ENCODE data around the gene EGFLAM. TPM values are rescaled to one million over a fixed set of nuclear protein-coding genes. Genes with fewer than 3 reads are reported as not detected.

EGFLAM gene
- total and polyA plus RNA-seq, 2 donors (not counting 3 experiments of a cell fraction or from before 2014, with no cell fraction given), result 1.2 to 2.7 TPM

DNA sequence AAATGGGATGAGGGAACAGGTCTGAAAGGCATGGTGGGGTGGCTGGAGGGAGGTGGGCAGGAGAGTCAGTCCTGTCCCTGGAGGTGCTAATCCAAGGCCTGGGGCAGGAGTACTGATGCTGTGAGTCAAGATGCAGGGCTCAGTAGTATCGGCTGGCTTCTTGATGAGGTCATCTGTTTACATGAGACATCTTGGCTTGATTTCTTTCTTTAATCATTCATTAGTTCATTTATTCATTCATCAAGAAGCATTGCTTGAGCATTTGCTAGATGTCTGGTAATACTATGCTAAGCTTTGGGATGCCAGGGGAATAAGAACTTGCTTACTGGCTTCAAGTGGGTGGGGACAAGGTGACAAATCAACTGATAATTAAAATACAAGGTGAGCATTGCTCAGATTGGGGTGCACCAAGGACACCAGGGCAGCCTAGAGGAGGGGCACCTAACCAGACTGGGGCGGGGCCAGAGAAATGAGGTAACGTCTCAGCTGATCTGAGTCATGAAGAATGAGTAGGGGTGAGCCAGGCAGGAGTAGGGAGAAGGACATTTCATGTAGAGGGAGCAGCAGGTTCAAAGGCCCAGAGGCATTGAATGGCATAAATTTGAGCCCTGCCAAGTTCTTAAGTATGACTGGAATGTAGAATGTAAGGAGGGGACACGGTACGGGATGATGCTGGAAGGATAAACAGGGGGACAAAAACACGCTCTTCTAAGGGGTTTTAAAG lies 88.8 kb downstream of the EGFLAM start:
- Histone ChIP-seq H3K9ac (replicated peaks; ENCODE audit: extremely low read depth, insufficient read depth, low read length) (no peak overlapping the region), H3K9me3 (replicated peaks; ENCODE audit: control insufficient read depth, insufficient read depth, low read length) (no peaks in the 10 kb centered on the region), H3K4me2 (ENCODE audit: insufficient read depth, low read length) (no peak overlapping the region), H4K20me1 (replicated peaks; ENCODE audit: control insufficient read depth, extremely low read depth, insufficient read depth, low read length) (no peaks in the 10 kb centered on the region), H3K4me1 (ENCODE audit: control insufficient read depth, extremely low read depth, insufficient read depth, low read length) (no peaks in the 10 kb centered on the region), H3K79me2 (ENCODE audit: control insufficient read depth, insufficient read depth, low read length) (no peaks in the 10 kb centered on the region), H3K9me1 (replicated peaks; ENCODE audit: control insufficient read depth, extremely low read depth, insufficient read depth, low read length) (no peaks in the 10 kb centered on the region), H3K4me3 (replicated peaks in 1 of 3; ENCODE audit: insufficient read depth in 1 of 3, low read depth in 1 of 3, low read length in 3 of 3) (no peak overlapping the region), H3K36me3 (ENCODE audit: control insufficient read depth in 2 of 2, extremely low read depth in 1 of 2, insufficient read depth in 2 of 2, low read length in 2 of 2) (no peaks in the 10 kb centered on the region), H3K27ac (ENCODE audit: insufficient read depth, low read depth, low read length) (no peak overlapping the region), H3K27me3 (ENCODE audit: control insufficient read depth in 2 of 2, insufficient read depth in 2 of 2, low read length in 2 of 2) (peaks cover 0 to 2% of the 10 kb centered on the region in 2 experiments), H2AFZ (ENCODE audit: low read depth, low read length) (no peak overlapping the region)
- BruUV-seq (replicated peaks), result no TSS peak
- no peak for FAIRE-seq
- dilution Hi-C loops (cut with MboI; ENCODE audit: extremely low pct_ligation_motif_present, low sequenced_read_pairs) (no loop called here), intact Hi-C loops (cut with micrococcal nuclease) (no loop called here)
- TF ChIP-seq GATA2 (IDR thresholded peaks at IDR 0.05; ENCODE audit: insufficient read depth, insufficient read length, low read depth, low read length) (no peak), FOS (IDR thresholded peaks at IDR 0.05; ENCODE audit: borderline replicate concordance, insufficient read depth, low read length) (no peak), JUN (IDR thresholded peaks at IDR 0.05; ENCODE audit: borderline replicate concordance, insufficient read depth, insufficient read length, low read depth) (no peak), POLR2A (IDR thresholded peaks at IDR 0.05; ENCODE audit: low read depth, low read length) (no peak), MYC (IDR thresholded peaks at IDR 0.05; ENCODE audit: low read depth, low read length) (no peak), EZH2 (IDR thresholded peaks at IDR 0.05; ENCODE audit: borderline replicate concordance, low read depth, low read length, severe bottlenecking) (no peak), POLR2AphosphoS5 (IDR thresholded peaks at IDR 0.05; ENCODE audit: insufficient read depth, low read depth, low read length) (no peak)
- TF ChIP-seq, protein P1, sequence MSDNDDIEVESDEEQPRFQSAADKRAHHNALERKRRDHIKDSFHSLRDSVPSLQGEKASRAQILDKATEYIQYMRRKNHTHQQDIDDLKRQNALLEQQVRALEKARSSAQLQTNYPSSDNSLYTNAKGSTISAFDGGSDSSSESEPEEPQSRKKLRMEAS (IDR thresholded peaks at IDR 0.05; ENCODE audit: insufficient read depth, insufficient read length), result no peak
- TF ChIP-seq, protein P2, sequence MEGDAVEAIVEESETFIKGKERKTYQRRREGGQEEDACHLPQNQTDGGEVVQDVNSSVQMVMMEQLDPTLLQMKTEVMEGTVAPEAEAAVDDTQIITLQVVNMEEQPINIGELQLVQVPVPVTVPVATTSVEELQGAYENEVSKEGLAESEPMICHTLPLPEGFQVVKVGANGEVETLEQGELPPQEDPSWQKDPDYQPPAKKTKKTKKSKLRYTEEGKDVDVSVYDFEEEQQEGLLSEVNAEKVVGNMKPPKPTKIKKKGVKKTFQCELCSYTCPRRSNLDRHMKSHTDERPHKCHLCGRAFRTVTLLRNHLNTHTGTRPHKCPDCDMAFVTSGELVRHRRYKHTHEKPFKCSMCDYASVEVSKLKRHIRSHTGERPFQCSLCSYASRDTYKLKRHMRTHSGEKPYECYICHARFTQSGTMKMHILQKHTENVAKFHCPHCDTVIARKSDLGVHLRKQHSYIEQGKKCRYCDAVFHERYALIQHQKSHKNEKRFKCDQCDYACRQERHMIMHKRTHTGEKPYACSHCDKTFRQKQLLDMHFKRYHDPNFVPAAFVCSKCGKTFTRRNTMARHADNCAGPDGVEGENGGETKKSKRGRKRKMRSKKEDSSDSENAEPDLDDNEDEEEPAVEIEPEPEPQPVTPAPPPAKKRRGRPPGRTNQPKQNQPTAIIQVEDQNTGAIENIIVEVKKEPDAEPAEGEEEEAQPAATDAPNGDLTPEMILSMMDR (IDR thresholded peaks at IDR 0.05; ENCODE audit: extremely low read depth in 1 of 2, insufficient read depth in 1 of 2, low read depth in 1 of 2, low read length in 2 of 2), result no peak
- no peak for DNase-seq (ENCODE audit: low read depth, low spot score)
- ChIA-PET POLR2A (no interaction called here), CTCF (no interaction called here)
